HepG2 (cell line): Measurements from ENCODE around the gene ITGA7. TPM values are rescaled to one million over a fixed set of nuclear protein-coding genes. Genes with fewer than 3 reads are reported as not detected.

Experiments
- ATRX ChIP-seq: sonication (generic); formaldehyde crosslinking; IDR thresholded peaks from 2 replicates; pipeline ENCODE4 v1.4.0; 2020; ENCODE audit warnings: missing genetic modification reagents, borderline replicate concordance
- CCDC6 ChIP-seq: sonication (generic); formaldehyde crosslinking; IDR thresholded peaks from 2 replicates; pipeline ENCODE4 v1.8.1; 2022; ENCODE audit warnings: mild to moderate bottlenecking, missing genetic modification reagents, moderate library complexity
- GMEB2 ChIP-seq: IDR thresholded peaks from 2 replicates; pipeline ENCODE4 v1.6.1; 2016; ENCODE audit warnings: missing biosample characterization, missing genetic modification reagents, low read depth
- HHEX ChIP-seq: IDR thresholded peaks from 2 replicates; pipeline ENCODE4 v1.6.1; 2016; ENCODE audit warnings: control low read depth
- HMG20B ChIP-seq: conservative IDR thresholded peaks from 2 replicates; pipeline ENCODE4 v1.6.1; 2016; ENCODE audit warnings: missing genetic modification reagents, missing compliant biosample characterization
- IKZF1 ChIP-seq: fragments of 450-650 bp; IDR thresholded peaks from 2 replicates; pipeline ENCODE4 v1.7.1; 2016
- NPAS2 ChIP-seq: sonication (generic); formaldehyde crosslinking; IDR thresholded peaks from 2 replicates; pipeline ENCODE4 v1.8.0; 2022; ENCODE audit warnings: mild to moderate bottlenecking, missing genetic modification reagents, borderline replicate concordance
- PAWR ChIP-seq: sonication (generic); formaldehyde crosslinking; IDR thresholded peaks from 2 replicates; pipeline ENCODE4 v1.4.0; 2020; ENCODE audit warnings: missing genetic modification reagents, mild to moderate bottlenecking, borderline replicate concordance
- RBM39 ChIP-seq: fragments of 200-400 bp; formaldehyde crosslinking; IDR thresholded peaks from one replicate; pipeline ENCODE4 v1.6.1; 2018; ENCODE audit warnings: antibody characterized with exemption, mild to moderate bottlenecking, low read depth, low read length; ENCODE audit not compliant: poor library complexity, severe bottlenecking
- ZNF280B ChIP-seq: sonication (generic); formaldehyde crosslinking; IDR thresholded peaks from 2 replicates; pipeline ENCODE4 v1.5.0; 2020; ENCODE audit warnings: missing genetic modification reagents, mild to moderate bottlenecking, borderline replicate concordance
- ZNF318 ChIP-seq: sonication (generic); formaldehyde crosslinking; IDR thresholded peaks from 2 replicates; pipeline ENCODE4 v1.4.0; 2020; ENCODE audit warnings: mild to moderate bottlenecking, missing genetic modification reagents
- ZNF609 ChIP-seq: sonication (generic); formaldehyde crosslinking; IDR thresholded peaks from 2 replicates; pipeline ENCODE4 v1.4.0; 2020; ENCODE audit warnings: mild to moderate bottlenecking, missing genetic modification reagents, borderline replicate concordance
- polyA plus RNA-seq, 8 experiments: library from polyadenylated mRNA; depleted of rRNA in 3 of 8; stranded (reverse) in 7 of 8; unstranded in 1 of 8; fragments of >200 nt; fragmentation: Illumina TruSeq in 4 of 8; extraction: Trizol in 4 of 8; gene quantifications; 2 replicates each; pipeline versions ENCODE4 v1.2.1 to v1.2.3, GENCODE V29; 2011 to 2016; ENCODE audit warnings: low read depth in 4 of 8, missing spikeins in 1 of 8, mixed read lengths in 1 of 8; ENCODE audit not compliant: insufficient read depth in 1 of 8
- total RNA-seq, 5 experiments: library from RNA; depleted of rRNA; stranded (reverse); fragments of >200 nt; fragmentation: Illumina TruSeq; extraction: Trizol; gene quantifications; 2 replicates each; pipeline ENCODE4 v1.2.3, GENCODE V29; 2016; ENCODE audit warnings: low read depth in 1 of 5

Gene ITGA7
- total and polyA plus RNA-seq, 2 of the 13 experiments (the other 11 are each of a cell fraction or from before 2014, with no cell fraction given) = 0.65 to 0.75 TPM

- TF ChIP-seq ZNF318 (CRISPR knock-in tag) = no peak
- TF ChIP-seq IKZF1 = no peak
- TF ChIP-seq ZNF280B (CRISPR knock-in tag) = no peak
- TF ChIP-seq HMG20B (CRISPR knock-in tag) = no peak
- TF ChIP-seq PAWR = no peak
- TF ChIP-seq RBM39 = no peak
- TF ChIP-seq ZNF609 (CRISPR knock-in tag) = no peak
- TF ChIP-seq GMEB2 (CRISPR knock-in tag) = no peak
- no peak for TF ChIP-seq CCDC6 (CRISPR knock-in tag)
- TF ChIP-seq HHEX (CRISPR knock-in tag) = no peak
- no peak for TF ChIP-seq NPAS2 (CRISPR knock-in tag)
- TF ChIP-seq ATRX (CRISPR knock-in tag) = no peak
Observed at GRCh38 chr12:55736780-55737580, 29.3 kb upstream of the ITGA7 start (continued).
